Stimulated activated CD4-positive, alpha-beta T cell treated with anti-CD3 and anti-CD28 coated beads, TNF-alpha, amount 100 ng/mL, for 4 hours (primary cell): ENCODE data around the gene VDR.

ENCODE experiments used
- DNase-seq, 3 experiments: peaks; one replicate each; pipeline ENCODE4 v3.0.0-alpha.2; 2020; ENCODE audit warnings: low read depth in 3 of 3

The VDR gene

GRCh38 chr12:47930634-47931033 is 25.8 kb upstream of the VDR start:
- no peak for DNase-seq

- DNase-seq, result no peak
These were observed 22.6 kb upstream of the VDR start for GRCh38 chr12:47927346-47927745.

DNA sequence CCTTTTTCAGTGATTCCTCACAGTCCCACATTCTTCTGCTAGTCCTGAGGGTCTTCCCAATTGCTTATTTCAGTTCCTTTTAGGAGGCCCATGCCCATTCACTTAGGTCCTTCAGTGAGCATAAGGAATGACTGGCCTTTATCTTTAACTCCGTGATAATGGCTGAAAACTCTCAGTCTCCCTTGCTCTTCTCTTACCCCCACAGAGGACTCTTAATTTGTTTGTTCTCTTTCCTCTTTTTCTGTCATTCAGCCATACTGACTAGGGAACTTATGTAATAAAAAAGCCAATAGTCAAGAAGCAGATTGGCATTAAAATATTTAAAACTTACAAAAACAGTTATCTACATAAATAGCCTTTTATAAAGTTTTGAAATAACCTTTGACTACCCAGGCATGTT is 17.1 kb upstream of the VDR start:
- DNase-seq, result no peak

DNA sequence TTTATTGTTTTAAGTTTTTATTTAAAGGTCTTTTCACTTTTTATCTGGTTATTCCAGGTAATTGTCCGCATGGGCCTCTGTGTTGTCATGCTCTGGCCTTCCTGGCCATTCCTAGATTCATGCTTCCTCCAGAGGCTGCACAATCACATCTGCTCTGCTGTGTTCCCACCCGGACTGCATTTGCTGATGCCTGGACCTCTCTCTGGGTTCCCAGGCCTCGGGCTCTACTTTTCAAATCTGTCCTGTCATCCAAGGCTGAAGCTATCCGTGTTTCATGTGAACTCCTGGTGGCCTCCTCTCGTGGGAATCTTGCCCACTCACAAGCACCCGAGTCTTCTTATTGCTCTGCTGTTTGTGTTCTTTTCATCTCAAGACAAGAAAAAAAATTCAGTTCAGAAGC is 16.1 kb upstream of the VDR start:
- no peak for DNase-seq

GRCh38 chr12:47913081-47913480 is 8.3 kb upstream of the VDR start:
- DNase-seq, result no peak

DNA sequence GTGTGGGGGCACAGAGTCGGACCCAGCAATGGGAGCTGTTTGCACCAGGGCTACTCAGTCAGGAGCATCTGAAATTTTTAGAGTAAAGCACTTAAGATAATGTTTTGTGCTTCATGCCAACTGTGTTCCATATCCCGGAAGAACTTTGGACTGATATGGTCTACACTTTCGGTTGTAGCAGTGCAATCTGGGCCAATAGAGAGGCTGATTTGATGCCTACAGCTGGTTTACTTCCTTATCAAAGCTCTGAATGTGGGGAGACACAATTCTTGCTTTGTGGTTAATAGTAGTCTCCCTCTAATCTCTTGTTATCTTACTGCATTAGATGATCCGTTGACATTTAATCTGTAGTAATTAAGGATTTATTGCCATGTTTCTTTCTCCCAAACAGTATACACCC is 7.8 kb upstream of the VDR start:
- no peak for DNase-seq

GRCh38 chr12:47910981-47911380 is 6.2 kb upstream of the VDR start:
- DNase-seq, result no peak

- no peak for DNase-seq
These were observed 5.7 kb upstream of the VDR start for GRCh38 chr12:47910486-47910885.

GRCh38 chr12:47909839-47910465 is 5.2 kb upstream of the VDR start:
- no peak for DNase-seq

DNA sequence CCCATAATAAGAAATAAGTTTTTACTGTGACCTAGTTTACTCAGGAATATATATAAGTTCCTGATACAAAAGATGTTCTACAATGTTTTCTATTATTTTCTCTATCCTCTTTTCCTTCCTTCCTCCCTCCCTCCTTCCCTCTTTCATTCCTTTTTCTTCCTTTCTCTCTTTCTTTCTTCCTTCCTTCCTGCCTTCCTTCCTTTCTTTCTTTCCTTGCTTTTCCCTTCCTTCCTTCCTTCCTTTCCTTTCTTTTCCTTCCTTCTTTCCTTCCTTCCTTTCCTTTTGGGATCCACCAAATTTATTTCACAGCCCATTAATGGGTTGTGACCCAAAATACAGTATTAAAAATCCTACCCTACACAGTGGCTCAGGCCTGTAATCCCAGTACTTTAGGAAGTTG is 3.9 kb upstream of the VDR start:
- DNase-seq, result no peak

DNA sequence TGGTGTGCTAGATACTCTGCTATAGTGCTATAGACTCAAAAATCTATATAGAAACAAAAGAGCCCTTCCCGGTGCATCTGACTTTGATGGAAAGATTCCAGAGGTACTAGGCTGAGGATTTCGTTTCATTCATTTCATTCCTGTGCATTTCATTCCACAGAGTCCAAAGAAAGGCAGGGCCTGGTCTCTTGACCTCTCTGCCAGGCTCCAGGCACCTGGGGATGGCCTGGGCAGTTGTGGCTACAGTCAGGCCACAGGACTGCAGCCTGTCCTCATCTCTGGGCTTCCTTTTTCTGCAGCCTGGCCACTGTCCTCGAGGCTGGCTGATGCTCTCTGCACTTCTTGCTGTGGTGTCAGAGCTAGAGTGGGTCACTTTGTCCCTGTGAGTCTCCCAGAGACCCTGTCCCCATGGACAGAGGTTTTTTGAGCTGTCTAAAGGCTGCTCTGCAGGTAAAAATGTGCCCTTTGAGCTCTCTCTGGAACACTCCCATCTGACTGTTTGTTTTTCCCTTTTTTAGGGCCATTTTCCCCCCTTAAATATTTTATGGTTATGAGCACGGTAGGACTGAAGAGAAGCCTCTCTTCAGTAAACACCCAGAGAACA is 3.2 kb upstream of the VDR start:
- no peak for DNase-seq

- peak; percentile 23 to 52 (median 42) for DNase-seq
These were observed 674 bp downstream of the VDR start for GRCh38 chr12:47903927-47904712.

GRCh38 chr12:47903151-47903611 is 1.6 kb downstream of the VDR start:
- no peak for DNase-seq

DNA sequence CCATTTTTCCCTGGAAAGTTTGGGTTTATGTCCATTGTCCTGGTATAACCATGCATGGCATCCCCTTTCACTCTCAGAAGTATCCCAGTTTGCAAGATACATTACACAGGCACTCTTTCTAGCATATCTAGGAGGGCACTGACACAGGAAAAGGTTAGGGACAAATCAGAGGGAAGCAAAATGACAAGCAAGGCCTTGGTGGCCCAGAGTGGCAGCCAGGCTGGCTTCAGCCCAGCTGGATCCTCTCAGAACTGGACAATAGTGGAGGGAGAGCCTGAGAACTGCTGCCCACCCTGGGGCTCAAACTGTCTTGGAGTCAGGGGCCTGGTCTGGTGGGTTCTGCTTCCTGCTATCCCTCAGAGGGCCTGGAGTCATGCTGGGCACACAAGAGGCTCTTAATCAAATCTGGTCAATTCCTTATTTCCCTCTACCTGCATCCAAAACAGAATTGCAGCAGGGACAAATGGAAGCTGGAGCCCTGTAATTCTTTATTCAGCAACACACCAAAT is 2.6 kb downstream of the VDR start:
- no peak for DNase-seq

DNA sequence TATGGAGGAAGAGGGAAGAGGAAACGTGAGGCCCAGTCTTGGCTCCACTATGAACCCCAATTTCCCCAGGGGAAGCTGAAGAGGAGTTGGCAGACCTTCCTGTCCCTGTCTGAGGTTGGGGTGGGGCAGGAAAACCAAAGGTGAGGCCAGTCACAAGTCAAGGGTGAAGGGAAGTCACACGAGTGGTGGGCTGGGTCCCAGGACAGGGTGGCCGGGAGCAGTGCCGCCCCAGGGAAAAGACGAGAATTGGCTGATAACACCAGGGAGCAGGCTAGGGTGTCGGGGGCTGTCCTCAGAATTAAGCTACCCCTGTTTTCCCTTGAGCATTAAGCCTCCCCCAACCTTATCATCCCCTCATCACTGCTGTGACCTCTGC is 3.1 kb downstream of the VDR start:
- no peak for DNase-seq

GRCh38 chr12:47901063-47901717 is 3.6 kb downstream of the VDR start:
- DNase-seq, result no peak

GRCh38 chr12:47900131-47901062 is 4.4 kb downstream of the VDR start:
- DNase-seq, result no peak

- no peak for DNase-seq
These were observed 5.3 kb downstream of the VDR start for GRCh38 chr12:47899466-47899865.

DNA sequence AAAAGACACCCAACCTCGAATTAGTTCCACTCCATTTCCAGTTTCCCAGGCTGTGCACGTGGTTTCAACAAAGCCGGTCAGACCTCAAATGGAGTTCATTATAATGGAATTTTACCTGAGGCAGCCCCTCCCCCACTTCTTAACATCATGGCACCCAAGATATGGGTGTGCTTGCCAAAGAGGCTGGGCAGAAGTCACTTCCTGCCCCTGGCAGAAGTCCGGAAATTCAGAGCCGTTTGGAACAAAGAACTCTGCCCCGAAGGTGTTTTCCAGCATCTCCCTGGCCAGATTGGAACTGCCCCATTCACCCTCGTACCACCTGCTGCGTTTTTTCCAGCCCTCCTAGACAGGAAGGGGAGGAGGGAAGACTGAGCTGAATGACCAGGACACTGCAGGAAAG is 8.2 kb downstream of the VDR start:
- no peak for DNase-seq

- no peak for DNase-seq
These were observed 8.8 kb downstream of the VDR start for GRCh38 chr12:47896022-47896421.

DNA sequence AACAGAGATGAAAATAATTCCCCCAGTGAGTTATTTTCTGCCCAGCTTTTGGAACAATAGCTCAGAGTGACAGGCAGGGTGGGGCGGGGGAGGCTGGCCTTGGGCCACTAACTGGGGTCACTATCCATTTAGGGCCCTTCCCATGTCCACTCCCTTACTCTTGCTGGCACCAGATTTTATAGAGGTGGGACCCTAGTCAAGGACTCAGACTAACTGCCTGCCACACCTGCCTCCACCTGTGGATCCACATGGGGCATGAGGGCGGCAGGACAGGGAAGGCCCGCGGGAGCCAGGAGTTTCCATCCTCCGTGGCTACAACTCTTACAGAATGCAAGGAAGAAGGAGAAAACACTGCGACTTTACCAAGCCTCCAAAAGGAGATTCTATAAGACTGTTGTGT is 10.1 kb downstream of the VDR start:
- DNase-seq, result no peak
